Hepatic stellate cell (primary cell): Measurements from ENCODE around the gene GPS1.
A peak's percentile ranks its signal among the peaks of the same experiment; 100 is the strongest.

Source experiments
- DNase-seq: peaks from one replicate; pipeline ENCODE4 v3.0.0; 2011; ENCODE audit warnings: low spot score

GPS1 gene

DNA sequence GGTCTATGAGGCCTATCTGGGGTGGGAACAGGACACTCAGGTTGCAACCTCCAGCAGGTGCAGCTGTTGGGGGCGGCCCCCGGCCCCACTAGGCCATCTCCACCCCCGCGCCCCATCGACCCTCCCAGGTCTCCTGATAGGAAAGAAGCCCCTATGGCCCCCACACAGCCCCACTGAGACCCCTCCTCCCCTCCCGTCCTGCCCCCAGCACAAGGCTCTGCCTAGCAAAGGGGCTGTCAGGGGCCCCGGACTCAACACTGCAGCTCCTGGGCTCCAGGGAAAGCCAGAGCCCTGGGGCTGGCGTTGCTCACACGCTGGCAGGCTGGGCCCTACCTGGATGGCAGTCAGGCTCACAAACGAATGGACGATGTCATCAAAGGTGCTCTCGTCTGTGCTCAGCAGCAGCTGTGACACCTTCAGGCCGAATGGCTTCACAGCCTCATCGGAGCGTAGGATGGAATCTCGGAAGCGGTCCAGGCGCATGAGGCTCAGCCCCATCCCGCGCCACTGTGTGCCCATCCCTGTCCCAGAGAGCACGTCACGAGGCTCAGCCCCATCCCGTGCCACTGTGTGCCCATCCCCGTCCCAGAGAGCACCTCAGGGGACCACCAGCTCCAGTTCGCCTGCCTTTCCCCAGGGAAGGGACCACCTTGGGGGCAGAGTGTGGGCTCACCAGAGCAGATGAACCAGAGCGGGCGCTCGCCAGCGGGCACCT lies 39.0 kb downstream of the GPS1 start:
- no peak for DNase-seq

GRCh38 chr17:82091264-82092066 lies 39.8 kb downstream of the GPS1 start:
- DNase-seq = no peak

- no peak for DNase-seq
Observed at GRCh38 chr17:82092094-82092586, 40.4 kb downstream of the GPS1 start.

- DNase-seq = no peak
Observed at GRCh38 chr17:82092628-82092994, 40.9 kb downstream of the GPS1 start.

- no peak for DNase-seq
Observed at GRCh38 chr17:82092995-82093751, 41.5 kb downstream of the GPS1 start.

GRCh38 chr17:82094931-82095776 lies 43.5 kb downstream of the GPS1 start:
- no peak for DNase-seq

- DNase-seq = no peak
Observed at GRCh38 chr17:82095777-82096708, 44.3 kb downstream of the GPS1 start.

DNA sequence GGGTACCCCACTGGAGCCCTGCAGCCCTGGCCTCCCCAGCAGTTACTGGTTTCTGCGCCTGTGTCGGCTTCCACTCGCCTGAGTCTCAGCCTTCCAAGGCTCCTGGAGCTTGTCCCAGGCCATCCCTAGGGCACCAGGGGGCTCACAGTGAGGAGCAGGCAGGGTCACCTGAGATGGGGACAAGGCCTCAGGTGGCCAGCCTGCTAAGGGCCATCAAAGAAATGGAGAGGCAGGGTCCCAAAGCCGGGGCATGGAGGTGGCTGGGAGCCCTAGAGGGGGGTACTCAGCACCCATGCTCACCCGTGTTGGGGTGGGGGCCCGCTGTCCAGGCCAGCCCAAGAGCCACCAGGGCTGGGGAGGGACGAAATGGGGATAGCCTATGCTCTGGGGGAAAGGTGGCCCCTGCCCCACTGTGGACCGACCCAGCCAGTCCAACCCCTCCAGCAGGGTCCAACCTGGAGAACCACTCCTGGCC lies 45.0 kb downstream of the GPS1 start:
- DNase-seq = no peak

- DNase-seq = peak; percentile 87
Observed at GRCh38 chr17:82097184-82097918, 45.7 kb downstream of the GPS1 start.

- DNase-seq = no peak
Observed at GRCh38 chr17:82097919-82098168, 46.1 kb downstream of the GPS1 start.

DNA sequence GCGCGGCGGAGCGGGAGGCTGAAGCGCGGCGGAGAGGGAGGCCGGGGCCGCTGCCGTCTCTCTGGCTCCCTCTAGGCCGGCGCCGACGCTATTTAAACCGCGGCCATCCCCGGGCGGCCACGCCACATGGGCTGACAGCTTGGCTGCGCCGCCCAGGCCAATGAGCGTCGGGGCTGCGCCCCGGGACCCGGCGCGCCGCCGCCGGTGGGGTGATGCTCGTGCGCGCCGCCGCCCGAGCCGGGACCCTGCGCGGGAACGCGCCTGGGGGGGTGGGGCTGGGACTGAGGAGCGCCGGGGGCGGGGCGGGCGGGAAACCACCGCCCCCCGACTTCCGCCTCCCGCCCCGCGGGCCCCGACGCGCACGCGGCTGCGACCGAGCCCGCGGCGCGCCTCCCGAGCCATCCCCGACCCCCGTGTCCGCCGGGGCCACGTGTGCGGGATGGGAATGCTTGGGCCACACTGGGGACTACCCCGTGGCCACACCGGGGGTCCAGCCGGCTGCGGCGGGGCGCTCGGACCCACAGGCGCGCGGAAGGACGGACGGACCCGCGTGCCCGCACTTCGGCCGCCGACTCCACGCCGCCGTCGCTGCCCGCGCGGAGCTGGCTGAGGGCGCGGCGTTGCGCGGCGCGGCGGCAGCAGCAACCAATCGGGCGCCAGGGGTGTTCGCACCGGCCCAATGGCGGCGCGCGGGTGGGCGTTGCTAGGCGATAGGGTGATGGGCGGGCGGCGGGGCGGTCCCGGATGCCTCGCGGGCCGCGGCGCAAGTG lies 46.7 kb downstream of the GPS1 start, which contains the start of gene FASN:
TSS of gene FASN (minus strand) at position 68 of the 770 bp plus-strand sequence. CDS start 1,791 bp downstream, outside the sequence.
- DNase-seq = peak; percentile 100

DNA sequence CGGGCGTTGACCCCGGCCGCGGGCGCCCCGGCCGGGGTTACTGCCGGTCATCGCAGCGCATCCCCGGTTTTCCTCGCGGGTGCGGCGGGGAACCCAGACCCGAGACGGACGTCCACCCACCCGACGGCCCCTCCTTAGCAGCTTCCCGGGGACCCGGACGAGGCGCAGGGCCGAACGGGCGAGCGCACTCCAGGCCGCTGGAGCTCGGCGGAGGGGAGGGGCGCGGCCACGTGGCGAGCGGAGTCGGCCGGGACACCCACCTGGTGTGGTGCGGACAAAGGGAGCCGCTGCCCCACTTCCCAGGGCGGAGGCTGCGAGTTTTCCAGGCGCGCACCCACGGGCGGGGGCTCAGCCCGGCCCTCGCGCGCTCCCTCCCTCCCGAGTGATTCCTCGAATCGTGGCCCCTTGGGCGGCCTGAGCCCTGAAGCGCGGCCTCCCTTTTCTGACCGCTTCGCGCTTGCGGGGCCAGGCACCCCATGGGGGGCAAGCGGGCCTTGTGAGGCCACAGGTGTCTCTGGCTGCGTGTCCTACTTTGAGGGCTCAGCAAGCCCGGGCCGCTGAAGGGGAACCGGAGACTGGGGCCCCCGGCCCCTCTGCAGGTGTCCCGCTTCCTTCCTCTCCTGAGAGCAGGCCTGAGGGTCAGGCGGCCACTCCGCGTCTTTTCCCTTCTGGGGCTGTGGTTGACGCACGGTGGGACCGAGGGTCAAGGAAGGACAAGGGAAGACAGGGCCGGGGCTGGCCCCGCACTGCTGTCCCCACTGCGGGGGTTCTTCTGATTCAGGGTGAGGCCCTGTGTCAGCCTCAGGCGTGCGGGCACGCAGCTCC lies 47.5 kb downstream of the GPS1 start:
- DNase-seq = no peak

DNA sequence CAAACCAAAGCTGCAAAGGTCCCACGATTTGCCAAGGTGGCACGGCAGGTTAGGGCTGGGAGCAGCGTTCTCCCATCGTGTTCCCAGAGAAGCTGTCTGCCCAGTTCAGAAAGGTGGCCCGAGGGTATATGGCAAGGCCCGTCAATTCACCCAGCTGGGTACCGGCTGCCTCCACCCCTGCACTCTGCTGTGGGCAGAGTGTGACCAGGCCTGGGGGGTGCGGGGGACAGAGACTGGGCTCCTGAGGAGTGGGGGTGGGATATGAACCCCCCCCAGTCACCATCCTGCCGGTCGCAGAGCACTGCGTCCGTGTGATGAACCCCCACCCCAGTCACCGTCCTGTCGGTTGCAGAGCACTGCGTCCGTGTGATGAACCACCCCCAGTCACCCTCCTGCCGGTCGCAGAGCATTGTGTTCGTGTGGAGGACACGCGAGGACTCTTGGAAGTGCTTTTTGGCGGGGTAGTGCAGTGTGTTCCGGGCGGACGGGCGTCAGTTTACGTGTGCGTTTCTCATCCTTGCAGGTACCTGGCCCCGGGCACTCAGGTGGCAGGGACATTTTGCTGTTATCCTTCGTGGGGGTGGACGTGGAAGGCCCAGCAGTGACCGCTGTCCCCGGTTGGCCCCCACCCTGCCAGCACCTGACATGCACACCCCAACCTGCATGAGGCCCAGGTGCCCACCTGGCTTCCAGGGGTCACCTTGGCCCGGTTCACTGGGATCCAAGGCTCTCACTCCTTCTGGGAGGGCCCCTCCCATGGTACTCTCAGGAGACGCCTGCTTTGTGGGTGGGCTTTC lies 49.0 kb downstream of the GPS1 start:
- no peak for DNase-seq

- DNase-seq = no peak
Observed at GRCh38 chr17:82101301-82101715, 49.6 kb downstream of the GPS1 start.

DNA sequence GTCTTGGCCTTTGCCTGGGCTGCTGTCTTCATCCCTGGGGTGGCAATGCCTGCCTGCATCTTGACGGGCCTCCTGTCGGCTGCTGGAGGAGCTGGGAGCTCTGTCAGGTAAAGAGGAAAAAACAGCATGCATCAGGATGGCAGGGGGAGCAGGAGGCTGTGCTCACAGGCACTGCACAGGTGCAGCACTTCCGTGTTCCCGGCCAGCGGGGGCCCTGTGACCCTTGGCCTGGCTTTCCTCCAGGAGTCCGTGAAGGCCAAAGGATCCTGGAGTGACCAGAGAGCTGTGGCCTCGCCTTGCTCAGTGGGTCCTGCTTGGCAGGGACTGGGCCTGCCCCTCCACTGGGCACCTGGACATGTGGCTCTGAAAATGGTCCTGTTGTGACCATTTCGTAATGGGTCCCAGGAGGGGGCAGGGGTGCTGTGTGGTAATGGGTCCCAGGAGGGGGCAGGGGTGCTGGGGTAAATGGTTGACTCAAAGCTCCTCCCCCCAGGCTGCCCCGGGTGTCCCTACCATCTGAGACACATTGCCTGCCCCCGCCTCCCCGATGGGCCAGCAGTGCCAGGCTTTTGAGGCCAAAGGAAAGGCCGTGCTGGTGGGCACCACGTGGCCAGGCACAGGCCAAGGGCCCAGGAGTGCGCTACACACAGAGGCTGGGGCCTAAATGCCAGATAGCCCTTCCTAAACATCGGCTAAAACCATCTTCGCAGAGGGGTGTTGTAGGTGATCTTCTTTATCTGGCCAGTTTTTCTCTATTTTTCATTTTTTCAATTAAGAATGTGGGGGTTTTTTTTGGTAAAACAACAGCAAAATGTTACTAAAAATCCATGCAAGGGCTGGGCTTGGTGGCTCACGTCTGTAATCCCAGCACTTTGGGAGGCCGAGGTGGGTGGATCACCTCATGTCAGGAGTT lies 50.3 kb downstream of the GPS1 start:
- DNase-seq = no peak
